GM23338 (cell line): ENCODE results near the gene FCHO2. TPM values are rescaled to one million over a fixed set of nuclear protein-coding genes. Genes with fewer than 3 reads are reported as not detected.

ENCODE experiments used
- ATAC-seq: fragments of 200-7000 bp; cut with Tn5 transposase; 3 replicates; pipeline ENCODE4 v1.9.1; 2020
- DNase-seq: peaks from one replicate; pipeline ENCODE4 v3.0.0-alpha.2; 2015; ENCODE audit warnings: low spot score
- H2AFZ ChIP-seq: fragments of 200-600 bp; sonication (generic); 2 replicates; pipeline ENCODE4 v1.8.0; 2016; ENCODE audit warnings: antibody characterized with exemption, mild to moderate bottlenecking, moderate library complexity
- H3F3A ChIP-seq: fragments of 200-600 bp; sonication (generic); replicated peaks from 2 replicates; pipeline ENCODE4 v1.8.0; 2017; ENCODE audit warnings: antibody characterized with exemption, mixed run types, low read depth
- H3K27ac ChIP-seq: fragments of 200-600 bp; sonication (generic); 2 replicates; pipeline ENCODE4 v1.6.1; 2016; ENCODE audit warnings: low read depth
- H3K27me3 ChIP-seq: fragments of 200-600 bp; sonication (generic); 2 replicates; pipeline ENCODE4 v1.8.0; 2016; ENCODE audit warnings: mild to moderate bottlenecking, mixed run types, moderate library complexity; ENCODE audit not compliant: insufficient read depth
- H3K36me3 ChIP-seq: fragments of 200-600 bp; sonication (generic); 2 replicates; pipeline ENCODE4 v1.8.0; 2016; ENCODE audit warnings: mild to moderate bottlenecking; ENCODE audit not compliant: insufficient read depth
- H3K4me1 ChIP-seq: fragments of 200-600 bp; sonication (generic); 2 replicates; pipeline ENCODE4 v1.8.0; 2016; ENCODE audit warnings: mild to moderate bottlenecking, moderate library complexity; ENCODE audit not compliant: insufficient read depth
- H3K4me2 ChIP-seq: fragments of 200-600 bp; sonication (generic); 2 replicates; pipeline ENCODE4 v1.7.1; 2017; ENCODE audit warnings: mixed run types
- H3K4me3 ChIP-seq: fragments of 200-600 bp; sonication (generic); 2 replicates; pipeline ENCODE4 v1.6.1; 2016; ENCODE audit warnings: mixed run types
- H3K79me2 ChIP-seq: fragments of 200-600 bp; sonication (generic); replicated peaks from 2 replicates; pipeline ENCODE4 v1.8.0; 2017; ENCODE audit warnings: mild to moderate bottlenecking; ENCODE audit not compliant: insufficient read depth
- H3K9me2 ChIP-seq: fragments of 200-600 bp; sonication (generic); 2 replicates; pipeline ENCODE4 v1.8.0; 2017; ENCODE audit not compliant: insufficient read depth
- H4K20me1 ChIP-seq: fragments of 200-600 bp; sonication (generic); replicated peaks from 2 replicates; pipeline ENCODE4 v1.8.0; 2017; ENCODE audit warnings: mild to moderate bottlenecking; ENCODE audit not compliant: insufficient read depth
- H3K27ac Mint-ChIP-seq: 2 replicates; pipeline ENCODE4 v1.8.0; 2020; ENCODE audit warnings: inconsistent platforms, mild to moderate bottlenecking, moderate library complexity, mixed read lengths
- H3K27me3 Mint-ChIP-seq: 3 replicates; pipeline ENCODE4 v1.8.0; 2022; ENCODE audit warnings: low read depth, mild to moderate bottlenecking, moderate library complexity, mixed read lengths, inconsistent platforms; ENCODE audit not compliant: insufficient read depth, poor library complexity
- H3K36me3 Mint-ChIP-seq: 3 replicates; pipeline ENCODE4 v1.8.0; 2021; ENCODE audit warnings: low read depth, mild to moderate bottlenecking, inconsistent platforms, moderate library complexity, mixed read lengths
- H3K4me1 Mint-ChIP-seq: 3 replicates; pipeline ENCODE4 v1.8.0; 2020; ENCODE audit warnings: mild to moderate bottlenecking, inconsistent platforms, mixed read lengths
- H3K4me3 Mint-ChIP-seq: 3 replicates; pipeline ENCODE4 v1.8.0; 2021; ENCODE audit warnings: moderate library complexity, mild to moderate bottlenecking, inconsistent platforms, mixed read lengths
- H3K9me3 Mint-ChIP-seq: 3 replicates; pipeline ENCODE4 v1.8.0; 2020; ENCODE audit warnings: moderate library complexity, mild to moderate bottlenecking, inconsistent platforms, mixed read lengths
- CREB1 ChIP-seq: fragments of 250-450 bp; sonication (Bioruptor Pico); IDR thresholded peaks from 2 replicates; pipeline ENCODE4 v1.5.0; 2020; ENCODE audit warnings: low read depth, mild to moderate bottlenecking, moderate library complexity
- CTCF ChIP-seq, 2 experiments: fragments of 200-600 bp in 1 of 2; sonication (generic) in 1 of 2; conservative IDR thresholded peaks; 2 replicates each; pipeline versions ENCODE4 v1.5.1 to v1.6.1; 2016 to 2017; ENCODE audit warnings: antibody characterized with exemption in 2 of 2, low read depth in 2 of 2, mild to moderate bottlenecking in 2 of 2, moderate library complexity in 1 of 2
- EZH2 ChIP-seq: fragments of 200-600 bp; sonication (generic); IDR thresholded peaks from one replicate; pipeline ENCODE4 v1.8.0; 2017; ENCODE audit warnings: antibody characterized with exemption, mild to moderate bottlenecking, low read depth; ENCODE audit not compliant: unreplicated experiment
- JUNB ChIP-seq: IDR thresholded peaks from one replicate; pipeline ENCODE4 v1.6.1; 2016; ENCODE audit warnings: antibody characterized with exemption; ENCODE audit not compliant: unreplicated experiment
- NANOG ChIP-seq: IDR thresholded peaks from 2 replicates; pipeline ENCODE4 v1.6.1; 2016; ENCODE audit warnings: antibody characterized with exemption, borderline replicate concordance
- POLR2AphosphoS5 ChIP-seq: IDR thresholded peaks from 2 replicates; pipeline ENCODE4 v1.6.1; 2016; ENCODE audit warnings: antibody characterized with exemption, low read depth
- STAT1 ChIP-seq: IDR thresholded peaks from one replicate; pipeline ENCODE4 v1.6.1; 2016; ENCODE audit warnings: antibody characterized with exemption; ENCODE audit not compliant: unreplicated experiment
- ZNF114 ChIP-seq: fragments of 250-450 bp; sonication (Bioruptor Pico); IDR thresholded peaks from 2 replicates; pipeline ENCODE4 v1.5.0; 2020; ENCODE audit warnings: mild to moderate bottlenecking, moderate library complexity
- ZNF331 ChIP-seq: fragments of 250-450 bp; sonication (Bioruptor Pico); IDR thresholded peaks from 2 replicates; pipeline ENCODE4 v1.5.0; 2020; ENCODE audit warnings: low read depth, mild to moderate bottlenecking, moderate library complexity
- ZNF462 ChIP-seq: fragments of 250-450 bp; sonication (Bioruptor Pico); IDR thresholded peaks from 2 replicates; pipeline ENCODE4 v1.5.0; 2020; ENCODE audit warnings: mild to moderate bottlenecking, moderate library complexity
- polyA plus RNA-seq: library from polyadenylated mRNA; unstranded; fragments of >200 nt; fragmentation: Nextera tagmentation; extraction: Ambion mirVana; gene quantifications from 2 replicates; pipeline ENCODE4 v1.2.1, GENCODE V29; 2016
- total RNA-seq: library from RNA; depleted of rRNA; stranded (reverse); fragments of >200 nt; shearing (Covaris generic); gene quantifications from 2 replicates; pipeline ENCODE4 v1.2.3, GENCODE V29; 2014
- TF ChIP-seq, protein P1 (sequence below): IDR thresholded peaks from one replicate; pipeline ENCODE4 v1.6.1; 2018; ENCODE audit warnings: antibody characterized with exemption; ENCODE audit not compliant: unreplicated experiment

The FCHO2 gene
- total and polyA plus RNA-seq, 2 experiments from 2014 or later: 8.4 to 10.1 TPM

- no peaks in the 10 kb centered on the region for H3K36me3 ChIP-seq
- peak overlapping the region; percentile 49; the same call in 2 of the 3 replicates for H3K4me3 Mint-ChIP-seq
- peak overlapping the region; percentile 98 for H3K27ac Mint-ChIP-seq
- peaks cover under 1% of the 10 kb centered on the region; the same call in 1 of the 3 replicates for H3K36me3 Mint-ChIP-seq
- H3K4me3 ChIP-seq: no peak overlapping the region
- no peaks in the 10 kb centered on the region for H3K9me3 Mint-ChIP-seq
- no peaks in the 10 kb centered on the region for H3K79me2 ChIP-seq
- H4K20me1 ChIP-seq: no peaks in the 10 kb centered on the region
- H2AFZ ChIP-seq: no peak overlapping the region
- no peaks in the 10 kb centered on the region for H3K27me3 ChIP-seq
- peak; percentile 92 for ATAC-seq
- no peaks in the 10 kb centered on the region for H3F3A ChIP-seq
- no peak for TF ChIP-seq POLR2AphosphoS5
- TF ChIP-seq CREB1 (CRISPR knock-in tag): peak; percentile 39; the same call in 1 of the 2 replicates
- peaks cover 3% of the 10 kb centered on the region for H3K27me3 Mint-ChIP-seq
- H3K9me2 ChIP-seq: no peaks in the 10 kb centered on the region
- peak; percentile 81 for DNase-seq
- H3K27ac ChIP-seq: peak overlapping the region; percentile 86
- peaks cover 22% of the 10 kb centered on the region for H3K4me1 Mint-ChIP-seq
- H3K4me2 ChIP-seq: peak overlapping the region; percentile 13
- peaks cover 18% of the 10 kb centered on the region for H3K4me1 ChIP-seq
Observed at GRCh38 chr5:73030995-73031394, 75.2 kb downstream of the FCHO2 start.

DNA sequence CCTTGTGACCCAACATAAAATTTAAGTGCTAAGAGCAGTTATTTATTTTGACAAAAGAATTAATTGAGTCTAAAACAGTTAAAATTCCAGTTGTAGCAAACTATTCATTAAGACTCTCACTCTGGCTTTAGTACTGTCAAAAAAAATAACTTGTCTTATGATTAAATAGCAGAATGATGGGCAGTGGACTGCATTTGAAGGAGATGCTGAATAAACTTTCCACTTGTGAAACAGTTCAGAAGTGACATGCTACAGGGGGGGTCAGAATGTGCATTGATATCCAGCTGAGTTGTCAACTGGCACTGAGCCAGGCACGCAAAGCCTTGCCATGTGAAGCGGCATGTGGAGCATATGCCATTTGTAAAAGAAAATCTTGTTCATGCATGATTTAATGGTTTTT, 76.0 kb downstream of the FCHO2 start:
- Histone ChIP-seq H3K4me1 (peaks cover 18% of the 10 kb centered on the region), H3K27me3 (no peaks in the 10 kb centered on the region), H2AFZ (no peak overlapping the region), H3K4me3 (no peak overlapping the region), H3K79me2 (no peaks in the 10 kb centered on the region), H3K9me2 (no peaks in the 10 kb centered on the region), H3K36me3 (no peaks in the 10 kb centered on the region), H4K20me1 (no peaks in the 10 kb centered on the region), H3F3A (no peaks in the 10 kb centered on the region), H3K4me2 (no peak overlapping the region), H3K27ac (peak overlapping the region; percentile 86; the same call in 1 of the 2 replicates)
- peak overlapping the region; percentile 62 for H3K27ac Mint-ChIP-seq
- H3K4me3 Mint-ChIP-seq: no peak overlapping the region
- no peak for ATAC-seq
- H3K4me1 Mint-ChIP-seq: peaks cover 22% of the 10 kb centered on the region
- no peaks in the 10 kb centered on the region for H3K9me3 Mint-ChIP-seq
- H3K27me3 Mint-ChIP-seq: peaks cover 2% of the 10 kb centered on the region
- no peaks in the 10 kb centered on the region for H3K36me3 Mint-ChIP-seq
- DNase-seq: no peak
- TF ChIP-seq ZNF331 (CRISPR knock-in tag): no peak
- no peak for TF ChIP-seq EZH2
- no peak for TF ChIP-seq ZNF114 (CRISPR knock-in tag)
- no peak for TF ChIP-seq ZNF462 (CRISPR knock-in tag)
- TF ChIP-seq, protein P1, sequence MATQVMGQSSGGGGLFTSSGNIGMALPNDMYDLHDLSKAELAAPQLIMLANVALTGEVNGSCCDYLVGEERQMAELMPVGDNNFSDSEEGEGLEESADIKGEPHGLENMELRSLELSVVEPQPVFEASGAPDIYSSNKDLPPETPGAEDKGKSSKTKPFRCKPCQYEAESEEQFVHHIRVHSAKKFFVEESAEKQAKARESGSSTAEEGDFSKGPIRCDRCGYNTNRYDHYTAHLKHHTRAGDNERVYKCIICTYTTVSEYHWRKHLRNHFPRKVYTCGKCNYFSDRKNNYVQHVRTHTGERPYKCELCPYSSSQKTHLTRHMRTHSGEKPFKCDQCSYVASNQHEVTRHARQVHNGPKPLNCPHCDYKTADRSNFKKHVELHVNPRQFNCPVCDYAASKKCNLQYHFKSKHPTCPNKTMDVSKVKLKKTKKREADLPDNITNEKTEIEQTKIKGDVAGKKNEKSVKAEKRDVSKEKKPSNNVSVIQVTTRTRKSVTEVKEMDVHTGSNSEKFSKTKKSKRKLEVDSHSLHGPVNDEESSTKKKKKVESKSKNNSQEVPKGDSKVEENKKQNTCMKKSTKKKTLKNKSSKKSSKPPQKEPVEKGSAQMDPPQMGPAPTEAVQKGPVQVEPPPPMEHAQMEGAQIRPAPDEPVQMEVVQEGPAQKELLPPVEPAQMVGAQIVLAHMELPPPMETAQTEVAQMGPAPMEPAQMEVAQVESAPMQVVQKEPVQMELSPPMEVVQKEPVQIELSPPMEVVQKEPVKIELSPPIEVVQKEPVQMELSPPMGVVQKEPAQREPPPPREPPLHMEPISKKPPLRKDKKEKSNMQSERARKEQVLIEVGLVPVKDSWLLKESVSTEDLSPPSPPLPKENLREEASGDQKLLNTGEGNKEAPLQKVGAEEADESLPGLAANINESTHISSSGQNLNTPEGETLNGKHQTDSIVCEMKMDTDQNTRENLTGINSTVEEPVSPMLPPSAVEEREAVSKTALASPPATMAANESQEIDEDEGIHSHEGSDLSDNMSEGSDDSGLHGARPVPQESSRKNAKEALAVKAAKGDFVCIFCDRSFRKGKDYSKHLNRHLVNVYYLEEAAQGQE: no peak
- TF ChIP-seq CREB1 (CRISPR knock-in tag): no peak
- TF ChIP-seq STAT1: no peak
- TF ChIP-seq NANOG: no peak
- no peak for TF ChIP-seq CTCF (conservative IDR thresholded peaks at IDR 0.05; ENCODE audit: low read depth in 2 of 2)
- TF ChIP-seq JUNB: no peak
